SU-DHL-6 (cell line): ENCODE results near the gene TAS2R38.

ENCODE experiments used
- EZH2phosphoT487 ChIP-seq: fragments of 200-600 bp; sonication (generic), shearing (Covaris generic); conservative IDR thresholded peaks from 2 replicates; pipeline ENCODE4 v1.6.1; 2018; ENCODE audit warnings: mild to moderate bottlenecking, antibody characterized with exemption, low read length, moderate library complexity, mixed read lengths
- TF ChIP-seq, protein P1 (sequence below): fragments of 200-600 bp; sonication (generic); IDR thresholded peaks from one replicate; pipeline ENCODE4 v1.5.1; 2017; ENCODE audit warnings: antibody characterized with exemption, mild to moderate bottlenecking, low read length, moderate library complexity; ENCODE audit not compliant: insufficient read depth, poor library complexity, severe bottlenecking

DNA sequence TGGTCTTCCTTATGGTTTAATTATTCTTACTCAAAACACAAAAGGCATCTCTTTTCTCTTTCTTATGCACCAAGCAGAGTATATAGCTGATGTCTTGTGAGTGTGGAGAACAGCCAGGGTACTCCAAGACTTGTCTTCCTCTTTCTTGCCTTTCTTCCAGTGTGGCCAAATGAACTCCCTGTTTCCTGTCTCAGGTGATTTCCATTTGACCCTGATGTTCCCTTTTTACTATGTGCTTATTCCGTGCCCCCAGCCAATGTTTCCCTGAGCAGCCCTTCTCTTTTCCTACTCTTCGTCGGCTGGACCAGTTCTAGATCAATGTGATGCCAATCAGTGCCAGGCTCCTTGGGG is 44.8 kb downstream of the TAS2R38 start:
- TF ChIP-seq, protein P1, sequence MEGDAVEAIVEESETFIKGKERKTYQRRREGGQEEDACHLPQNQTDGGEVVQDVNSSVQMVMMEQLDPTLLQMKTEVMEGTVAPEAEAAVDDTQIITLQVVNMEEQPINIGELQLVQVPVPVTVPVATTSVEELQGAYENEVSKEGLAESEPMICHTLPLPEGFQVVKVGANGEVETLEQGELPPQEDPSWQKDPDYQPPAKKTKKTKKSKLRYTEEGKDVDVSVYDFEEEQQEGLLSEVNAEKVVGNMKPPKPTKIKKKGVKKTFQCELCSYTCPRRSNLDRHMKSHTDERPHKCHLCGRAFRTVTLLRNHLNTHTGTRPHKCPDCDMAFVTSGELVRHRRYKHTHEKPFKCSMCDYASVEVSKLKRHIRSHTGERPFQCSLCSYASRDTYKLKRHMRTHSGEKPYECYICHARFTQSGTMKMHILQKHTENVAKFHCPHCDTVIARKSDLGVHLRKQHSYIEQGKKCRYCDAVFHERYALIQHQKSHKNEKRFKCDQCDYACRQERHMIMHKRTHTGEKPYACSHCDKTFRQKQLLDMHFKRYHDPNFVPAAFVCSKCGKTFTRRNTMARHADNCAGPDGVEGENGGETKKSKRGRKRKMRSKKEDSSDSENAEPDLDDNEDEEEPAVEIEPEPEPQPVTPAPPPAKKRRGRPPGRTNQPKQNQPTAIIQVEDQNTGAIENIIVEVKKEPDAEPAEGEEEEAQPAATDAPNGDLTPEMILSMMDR: no peak
- no peak for TF ChIP-seq EZH2phosphoT487
